Measurements from ENCODE around the gene HS3ST6. TPM values are rescaled to one million over a fixed set of nuclear protein-coding genes. Genes with fewer than 3 reads are reported as not detected.

Gene HS3ST6
- total RNA-seq, 1 experiment from 2014 or later: not detected

- Histone ChIP-seq H3F3A (ENCODE audit: low read length, unreplicated experiment) (peaks cover 16% of the 10 kb centered on the region), H3K27ac (ENCODE audit: low read length) (0 out of 2 replicates have a peak overlapping the region, but pooled peaks have one; percentile 14), H3K4me2 (ENCODE audit: low read length) (peak overlapping the region; percentile 90), H2AFZ (ENCODE audit: low read length) (no peak overlapping the region), H3K79me2 (ENCODE audit: low read length) (peaks cover 55% of the 10 kb centered on the region), H3K4me1 (ENCODE audit: insufficient read depth, low read length) (peaks cover 9% of the 10 kb centered on the region; the same call in 1 of the 2 replicates), H3K9me3 (ENCODE audit: low read length) (no peaks in the 10 kb centered on the region), H3K4me3 (ENCODE audit: low read length) (peak overlapping the region; percentile 91), H4K20me1 (ENCODE audit: low read length) (peaks cover 19% of the 10 kb centered on the region), H3K9ac (ENCODE audit: low read length) (peak overlapping the region; percentile 90; the same call in 1 of the 2 replicates), H3K9me2 (replicated peaks; ENCODE audit: low read length) (no peaks in the 10 kb centered on the region), H3K36me3 (ENCODE audit: low read depth, low read length) (peaks cover 22% of the 10 kb centered on the region), H3K27me3 (ENCODE audit: low read length) (no peaks in the 10 kb centered on the region)
- CTCF ChIA-PET: interaction anchor here (0.7 kb wide), 1 partner anchor 55 kb away, joined by 3 read pairs; no protein-coding TSS in a partner anchor
- TSS peak; percentile 12 for BruUV-seq (replicated peaks)
- POLR2A ChIA-PET (ENCODE audit: unreplicated experiment): no interaction called here
- no peak for TF ChIP-seq EZH2phosphoT487 (IDR thresholded peaks at IDR 0.05; ENCODE audit: borderline replicate concordance, low read length)
- TF ChIP-seq, protein P1, sequence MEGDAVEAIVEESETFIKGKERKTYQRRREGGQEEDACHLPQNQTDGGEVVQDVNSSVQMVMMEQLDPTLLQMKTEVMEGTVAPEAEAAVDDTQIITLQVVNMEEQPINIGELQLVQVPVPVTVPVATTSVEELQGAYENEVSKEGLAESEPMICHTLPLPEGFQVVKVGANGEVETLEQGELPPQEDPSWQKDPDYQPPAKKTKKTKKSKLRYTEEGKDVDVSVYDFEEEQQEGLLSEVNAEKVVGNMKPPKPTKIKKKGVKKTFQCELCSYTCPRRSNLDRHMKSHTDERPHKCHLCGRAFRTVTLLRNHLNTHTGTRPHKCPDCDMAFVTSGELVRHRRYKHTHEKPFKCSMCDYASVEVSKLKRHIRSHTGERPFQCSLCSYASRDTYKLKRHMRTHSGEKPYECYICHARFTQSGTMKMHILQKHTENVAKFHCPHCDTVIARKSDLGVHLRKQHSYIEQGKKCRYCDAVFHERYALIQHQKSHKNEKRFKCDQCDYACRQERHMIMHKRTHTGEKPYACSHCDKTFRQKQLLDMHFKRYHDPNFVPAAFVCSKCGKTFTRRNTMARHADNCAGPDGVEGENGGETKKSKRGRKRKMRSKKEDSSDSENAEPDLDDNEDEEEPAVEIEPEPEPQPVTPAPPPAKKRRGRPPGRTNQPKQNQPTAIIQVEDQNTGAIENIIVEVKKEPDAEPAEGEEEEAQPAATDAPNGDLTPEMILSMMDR (conservative IDR thresholded peaks at IDR 0.05; ENCODE audit: low read depth, low read length): no peak
- no peak for TF ChIP-seq EZH2 (IDR thresholded peaks at IDR 0.05; ENCODE audit: low read length, unreplicated experiment)
- ATAC-seq: peak; percentile 25
- intact Hi-C loops (cut with micrococcal nuclease): no loop called here
- DNase-seq: peak; percentile 56
Observed at GRCh38 chr16:1960665-1961630, 42.7 kb upstream of the HS3ST6 start.

- no TSS peak for BruUV-seq (replicated peaks)
- Histone ChIP-seq H3K4me2 (ENCODE audit: low read length) (peak within 1 kb of the TSS; percentile 90), H3K79me2 (ENCODE audit: low read length) (peaks cover 40% of the 10 kb centered on the region), H3K4me3 (ENCODE audit: low read length) (peak within 1 kb of the TSS; percentile 91), H3K9ac (ENCODE audit: low read length) (peak within 1 kb of the TSS; percentile 90), H3K9me3 (ENCODE audit: low read length) (no peaks in the 10 kb centered on the region), H3K27ac (ENCODE audit: low read length) (no peak within 1 kb of the TSS), H3F3A (ENCODE audit: low read length, unreplicated experiment) (peaks cover 16% of the 10 kb centered on the region), H3K27me3 (ENCODE audit: low read length) (no peaks in the 10 kb centered on the region), H3K4me1 (ENCODE audit: insufficient read depth, low read length) (peaks cover 5% of the 10 kb centered on the region; the same call in 1 of the 2 replicates), H3K9me2 (replicated peaks; ENCODE audit: low read length) (no peaks in the 10 kb centered on the region), H3K36me3 (ENCODE audit: low read depth, low read length) (peaks cover 22% of the 10 kb centered on the region), H2AFZ (ENCODE audit: low read length) (peak within 1 kb of the TSS; percentile 70), H4K20me1 (ENCODE audit: low read length) (peaks cover 19% of the 10 kb centered on the region)
- TF ChIP-seq, protein P1 (conservative IDR thresholded peaks at IDR 0.05; ENCODE audit: low read depth, low read length): peak; percentile 74
- TF ChIP-seq EZH2 (IDR thresholded peaks at IDR 0.05; ENCODE audit: low read length, unreplicated experiment): no peak
- TF ChIP-seq EZH2phosphoT487 (IDR thresholded peaks at IDR 0.05; ENCODE audit: borderline replicate concordance, low read length): no peak
- ChIA-PET POLR2A (ENCODE audit: unreplicated experiment) (no interaction called here), CTCF (no interaction called here)
- ATAC-seq (peak; percentile 77), DNase-seq (peak; percentile 88)
- intact Hi-C loops (cut with micrococcal nuclease): no loop called here
Observed at GRCh38 chr16:1959269-1960039, 41.2 kb upstream of the HS3ST6 start, which contains the start of gene NDUFB10. TSS of gene NDUFB10 (plus strand) at chr16:1959538. CDS start at chr16:1959625, 87 bp downstream.
